Posterior vena cava (tissue), 2 donors: Measurements from ENCODE around the gene RIPOR3. TPM values are rescaled to one million over a fixed set of nuclear protein-coding genes. Genes with fewer than 3 reads are reported as not detected.
"Not testable (repeated sequence)": the region's sequence is repeated elsewhere in the genome, so short reads cannot be mapped to it uniquely, and the experiment has no call there.

Source experiments
- DNase-seq: peaks from one replicate; pipeline ENCODE4 v3.0.0-alpha.2; 2020; ENCODE audit warnings: low spot score
- intact Hi-C, 2 donors: fragments of 100-400 bp; cut with DNase I; formaldehyde crosslinking; loops; one replicate each; pipeline versions ENCODE4 v1.14.1 to v1.14.2; 2022 to 2023
- total RNA-seq, 2 donors: library from RNA; stranded (reverse); fragmentation: NEBNext Ultra II Directional; extraction: Animal tissue kit (Norgen Biotek cat#: 25700); gene quantifications; one replicate each; pipeline ENCODE4 v1.2.1, GENCODE V29; 2021
- donor health status: DM: yes; HTN: yes; CAD: no.
- donor health status: DM: yes; HTN: yes; CAD: no.

The RIPOR3 gene
- total RNA-seq, 2 donors from 2014 or later, result 10.6 to 11.2 TPM

DNA sequence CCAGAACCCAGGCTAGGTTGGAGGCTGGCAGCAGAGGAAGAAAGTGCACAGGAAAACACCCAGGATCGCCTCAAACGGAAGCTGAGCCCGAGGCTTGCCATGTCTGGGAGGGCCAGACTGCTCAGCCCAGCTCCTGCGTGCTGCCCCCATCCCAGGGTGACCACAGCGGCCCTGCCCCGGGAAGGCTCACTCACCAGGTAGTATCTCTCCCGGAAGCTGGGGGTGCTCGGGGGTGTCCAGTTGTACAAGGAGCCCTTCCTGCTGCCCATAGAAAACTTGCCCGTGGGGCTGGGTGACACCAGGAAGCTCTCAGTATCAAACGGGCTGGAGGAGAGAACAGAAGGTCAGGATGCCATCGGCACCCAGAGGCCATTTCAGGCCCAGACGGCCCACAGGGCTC is 86.9 kb downstream of the RIPOR3 start:
- DNase-seq, result no peak
- intact Hi-C loops, result no loop called here

DNA sequence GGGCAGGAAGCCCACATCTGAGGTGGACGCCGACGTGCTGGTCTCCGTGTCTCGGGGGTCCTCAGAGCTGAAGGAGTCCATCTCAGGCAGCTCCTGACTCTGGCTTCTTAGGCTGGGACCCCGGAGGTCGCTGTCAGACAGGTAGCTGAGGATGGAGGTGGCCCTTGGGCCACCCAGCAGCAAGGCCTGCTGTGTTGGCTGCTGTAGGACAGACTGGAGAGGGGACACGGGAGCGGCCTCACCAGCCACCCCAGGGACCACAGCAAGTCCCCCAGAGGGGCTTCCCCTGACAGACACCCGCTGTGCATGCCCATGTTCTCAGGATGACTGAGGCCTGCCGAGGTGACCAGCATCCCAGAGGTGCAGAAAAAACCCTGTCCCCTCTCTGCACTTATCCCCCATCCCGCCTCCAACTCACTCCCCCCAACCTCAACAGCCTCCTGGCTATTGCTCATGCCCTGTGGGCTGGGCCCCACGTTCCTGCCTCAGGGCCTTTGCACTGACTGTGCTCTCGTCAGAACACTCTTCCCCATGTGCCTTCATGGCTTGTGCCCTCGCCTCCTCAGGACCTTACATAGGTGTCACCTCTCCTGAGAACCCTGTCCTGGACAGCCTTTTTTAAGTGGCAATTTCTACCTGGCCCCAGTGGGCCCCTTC is 88.8 kb downstream of the RIPOR3 start:
- DNase-seq, result no peak
- intact Hi-C loops, result no loop called here

DNA sequence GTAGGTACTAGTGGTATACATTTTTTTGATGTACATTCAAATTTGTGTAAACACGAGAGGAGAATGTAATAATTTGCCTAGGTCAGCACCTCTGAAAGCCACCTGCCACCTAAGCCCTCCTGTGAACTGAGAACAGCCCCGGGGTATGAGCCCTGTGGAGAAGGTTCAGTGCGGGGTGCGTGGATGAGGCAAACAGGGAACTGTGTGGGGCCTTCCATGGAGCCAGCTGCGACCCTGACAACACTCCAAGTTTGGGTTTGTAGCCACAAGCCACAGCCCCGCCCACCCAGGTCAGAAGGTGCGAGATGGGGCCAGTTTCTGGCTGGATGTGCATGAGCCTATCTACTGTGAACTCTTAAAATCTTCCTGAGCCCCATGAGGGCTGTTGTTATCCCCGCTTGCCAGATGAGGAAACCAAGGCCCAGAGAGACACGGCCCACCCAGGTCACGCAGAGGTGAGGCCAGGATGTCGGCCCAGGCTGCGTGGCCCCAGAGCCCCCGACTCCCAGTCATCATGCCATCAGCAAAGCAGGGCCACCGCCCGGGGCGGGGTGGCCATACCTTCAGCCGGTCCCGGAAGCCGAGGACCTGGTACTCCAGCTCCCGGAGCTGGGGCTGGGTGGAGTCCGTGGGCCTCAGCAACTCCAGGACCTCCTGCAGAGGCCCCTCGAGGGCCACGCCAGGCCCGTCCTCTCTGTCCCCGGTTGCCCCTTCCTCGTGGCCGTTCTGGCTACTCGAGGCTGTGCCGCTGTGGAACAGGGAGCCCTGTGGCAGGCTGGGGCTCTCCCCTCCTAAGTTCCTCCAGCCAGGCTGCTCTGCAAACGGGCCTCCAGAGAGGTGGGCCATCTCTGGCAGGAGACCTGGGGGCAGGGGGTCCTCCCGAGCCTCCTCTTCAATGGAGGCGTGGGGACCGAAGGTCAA is 89.6 kb downstream of the RIPOR3 start:
- DNase-seq, result no peak
- intact Hi-C loops, result no loop called here

DNA sequence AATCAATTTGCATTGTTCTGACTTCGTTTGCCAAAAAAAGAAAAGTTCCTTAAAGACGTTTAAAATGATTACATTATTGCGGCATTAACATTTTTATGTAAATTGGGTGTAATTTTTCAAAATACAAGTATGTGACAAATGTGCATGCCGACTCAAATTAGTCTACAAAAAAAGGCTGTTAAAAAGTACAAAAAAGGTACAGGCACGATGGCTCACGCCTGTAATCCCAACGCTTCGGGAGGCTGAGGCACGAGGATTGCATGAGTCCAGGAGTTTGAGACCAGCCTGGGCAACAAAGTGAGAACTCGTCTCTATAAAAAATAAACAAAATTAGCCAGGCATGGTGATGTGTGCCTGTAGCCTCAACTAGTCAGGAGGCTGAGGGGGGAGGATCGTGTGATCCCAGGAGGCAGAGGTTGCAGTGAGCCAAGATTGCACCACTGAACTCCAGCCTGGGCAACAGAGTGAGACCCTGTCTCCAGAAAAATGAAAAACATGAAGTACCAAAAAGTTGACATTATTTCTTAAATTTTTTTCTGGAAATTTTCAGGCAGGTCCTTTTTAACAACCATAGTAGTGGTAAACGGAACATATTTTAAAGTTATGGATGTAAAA is 91.0 kb downstream of the RIPOR3 start:
- no peak for DNase-seq
- intact Hi-C loops, result no loop called here

DNA sequence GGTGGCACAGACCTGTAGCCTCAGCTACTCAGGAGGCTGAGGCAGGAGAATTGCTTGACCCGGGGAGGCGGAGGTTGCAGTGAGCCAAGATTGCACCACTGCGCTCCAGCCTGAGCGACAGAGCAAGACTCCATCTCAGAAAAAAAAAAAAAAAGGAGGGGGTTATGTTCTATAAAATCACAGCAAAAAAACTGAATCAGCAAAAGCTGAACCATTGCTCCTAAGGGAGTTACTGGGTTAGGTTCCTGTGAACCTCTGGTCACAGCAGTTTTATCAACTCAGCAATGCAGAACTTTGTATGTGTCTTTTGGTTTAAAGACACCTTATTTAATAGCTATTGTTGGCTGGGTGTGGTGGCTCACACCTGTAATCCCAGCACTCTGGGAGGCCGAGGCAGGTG is 92.6 kb downstream of the RIPOR3 start:
- intact Hi-C loops, DNase-seq: not testable (repeated sequence)

DNA sequence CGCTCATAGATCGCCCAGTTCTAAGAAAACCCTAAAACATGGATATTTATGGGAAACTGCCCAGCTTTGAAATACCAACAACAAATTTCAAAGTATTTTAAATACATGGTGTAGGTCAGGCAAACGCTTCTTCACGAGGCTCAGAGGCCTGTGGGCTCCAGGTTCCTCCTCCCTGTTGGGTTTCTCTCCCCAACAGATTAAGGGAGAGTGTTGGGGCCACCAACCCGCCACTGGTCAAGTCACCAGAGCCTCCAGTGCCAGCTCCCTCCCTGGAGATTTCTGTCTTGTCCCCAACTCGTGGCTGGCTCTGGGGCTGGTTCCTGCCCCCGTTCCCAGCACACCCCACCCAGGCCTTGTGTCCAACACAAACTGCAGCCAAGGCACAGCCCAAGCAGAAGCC is 93.3 kb downstream of the RIPOR3 start:
- DNase-seq, result no peak
- intact Hi-C loops, result no loop called here

DNA sequence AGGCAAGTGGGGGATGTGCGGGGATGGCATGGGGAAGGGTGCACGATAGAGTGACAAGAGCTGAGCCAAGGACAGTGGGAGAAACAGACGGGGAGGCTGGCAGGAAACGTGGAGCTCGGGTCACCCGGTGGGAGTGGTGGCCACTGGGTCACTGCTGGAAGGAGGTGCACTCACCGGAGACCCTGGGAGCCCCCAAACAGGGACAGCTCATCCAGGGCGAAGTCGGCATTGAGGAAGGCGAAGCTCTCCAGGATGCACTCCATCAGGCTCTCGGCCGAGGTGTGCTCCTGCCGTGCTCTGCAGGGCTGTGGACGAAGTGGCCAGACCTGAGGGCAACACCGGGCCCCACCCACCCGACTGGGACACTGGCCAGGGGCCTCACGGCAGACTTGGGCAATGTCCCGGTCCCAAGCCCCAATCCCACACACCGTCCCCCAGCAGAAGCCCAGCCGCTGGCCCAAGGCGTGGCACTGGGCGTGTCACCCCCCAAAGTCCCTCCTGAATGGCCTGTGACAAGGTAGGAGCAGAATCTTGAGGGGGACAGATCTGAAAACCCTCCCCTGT is 93.9 kb downstream of the RIPOR3 start:
- intact Hi-C loops, result no loop called here
- DNase-seq, result no peak

DNA sequence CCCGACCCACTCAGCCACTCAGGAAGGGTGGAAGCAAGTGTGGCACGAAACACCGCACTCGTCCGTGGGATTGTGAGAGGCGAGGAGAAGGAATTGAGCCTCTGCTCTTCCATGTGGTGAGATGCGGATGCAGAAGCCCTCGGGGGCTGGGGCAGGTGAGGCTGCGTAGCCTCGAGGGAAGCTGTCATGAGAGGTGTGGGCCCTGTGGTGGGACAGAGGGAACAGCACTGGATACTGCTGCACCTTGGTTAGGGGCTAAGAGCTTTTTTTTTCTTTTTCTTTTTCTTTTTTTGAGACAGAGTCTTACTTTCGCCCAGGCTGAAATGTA is 94.7 kb downstream of the RIPOR3 start:
- DNase-seq, result no peak
- intact Hi-C loops, result no loop called here

DNA sequence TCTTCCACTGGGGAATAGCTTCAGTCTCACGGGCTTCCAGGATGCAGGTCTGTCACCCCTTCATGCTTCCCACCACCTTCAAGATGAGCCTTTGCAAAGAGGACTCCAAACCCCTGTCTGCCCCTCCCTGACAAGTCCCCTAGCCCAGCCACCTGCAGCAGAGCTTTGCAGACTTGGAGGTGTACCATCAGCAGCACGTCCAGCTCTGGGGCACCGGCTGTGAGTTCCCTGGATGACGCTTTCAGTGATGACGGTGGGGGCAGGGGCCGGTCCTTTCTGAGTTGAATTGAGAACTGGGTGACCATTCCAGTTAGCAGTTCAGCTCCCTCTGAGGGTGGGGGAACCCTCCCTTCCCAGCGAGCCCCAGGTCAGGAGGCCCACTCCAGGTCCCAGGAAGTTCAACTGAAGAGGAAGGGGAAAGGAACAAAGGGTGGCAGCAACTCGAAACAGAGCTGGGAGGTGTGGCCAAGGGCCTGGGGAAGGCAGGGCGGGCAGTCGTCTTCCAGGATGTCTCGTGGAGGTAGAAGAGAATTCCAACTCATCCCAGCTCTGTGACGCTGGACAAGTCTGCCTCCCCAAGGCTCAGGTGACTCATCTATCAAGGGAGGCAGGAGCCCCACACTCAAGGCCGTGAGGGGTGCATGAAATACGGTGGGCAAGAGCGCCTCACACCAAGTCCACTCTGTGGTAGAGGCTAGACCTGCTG is 95.2 kb downstream of the RIPOR3 start:
- DNase-seq, result no peak
- intact Hi-C loops, result no loop called here

DNA sequence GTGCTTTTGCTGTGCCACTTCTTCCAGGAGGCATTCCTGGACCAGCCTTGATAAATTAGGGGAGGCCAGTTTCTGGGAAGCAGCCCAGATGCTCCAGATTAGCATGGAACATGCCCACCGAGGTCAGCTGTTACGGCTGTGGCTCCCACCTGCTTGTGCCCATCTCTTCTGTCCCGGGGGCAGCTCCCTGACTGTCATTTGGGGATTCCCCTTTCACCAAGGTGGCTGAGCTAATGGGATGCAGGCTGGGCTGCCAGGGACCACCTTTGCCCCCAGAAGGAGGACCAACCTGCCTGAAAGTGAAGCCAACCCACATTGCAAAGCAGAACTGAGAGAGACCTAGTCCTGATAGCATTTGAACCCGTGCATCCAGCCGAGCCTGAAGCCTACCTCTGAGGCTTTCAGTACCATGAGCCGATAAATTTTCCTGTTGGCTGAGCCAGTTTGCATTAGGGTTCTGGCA is 95.9 kb downstream of the RIPOR3 start:
- no peak for DNase-seq
- intact Hi-C loops, result no loop called here

DNA sequence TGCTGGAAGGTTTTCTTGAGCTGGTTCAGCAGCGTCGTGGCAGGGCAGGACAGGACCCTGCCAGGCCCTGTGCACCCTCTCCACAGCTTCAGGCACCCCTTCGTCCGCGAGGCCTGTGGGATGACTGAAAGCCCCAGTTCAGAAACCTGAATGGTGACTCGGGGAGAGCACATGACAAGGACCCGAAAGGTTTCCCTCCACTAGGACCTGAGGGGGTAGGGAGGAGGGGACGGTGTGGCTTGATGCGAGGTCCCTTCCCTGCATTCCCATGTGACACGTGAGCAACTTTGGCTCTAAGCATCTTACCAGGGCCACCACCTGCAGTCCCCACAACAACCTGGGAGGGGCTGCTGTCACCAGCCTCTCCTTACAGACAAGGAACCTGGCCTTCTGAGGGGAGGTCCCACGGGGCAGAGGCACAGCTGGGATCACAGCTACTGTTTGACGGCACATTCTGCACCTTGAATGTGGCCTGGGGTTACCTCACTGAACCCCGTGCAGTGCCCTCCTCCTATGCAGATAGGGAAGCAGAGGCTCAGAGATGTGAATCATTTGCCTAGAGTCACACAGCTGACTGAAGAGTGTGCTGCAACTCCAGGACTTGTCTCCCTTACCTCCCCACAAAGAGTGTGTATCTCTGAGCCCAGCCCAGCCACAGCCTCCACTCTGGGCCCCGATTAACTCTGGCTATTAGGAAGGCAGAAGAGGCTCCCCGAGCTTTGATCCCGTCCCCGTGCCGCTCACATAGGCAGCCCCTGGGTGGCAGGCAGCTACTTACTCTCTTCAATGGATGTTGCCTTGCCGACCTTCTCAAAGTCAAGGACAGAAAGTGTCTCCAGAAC is 96.5 kb downstream of the RIPOR3 start:
- intact Hi-C loops, result no loop called here
- DNase-seq, result no peak

DNA sequence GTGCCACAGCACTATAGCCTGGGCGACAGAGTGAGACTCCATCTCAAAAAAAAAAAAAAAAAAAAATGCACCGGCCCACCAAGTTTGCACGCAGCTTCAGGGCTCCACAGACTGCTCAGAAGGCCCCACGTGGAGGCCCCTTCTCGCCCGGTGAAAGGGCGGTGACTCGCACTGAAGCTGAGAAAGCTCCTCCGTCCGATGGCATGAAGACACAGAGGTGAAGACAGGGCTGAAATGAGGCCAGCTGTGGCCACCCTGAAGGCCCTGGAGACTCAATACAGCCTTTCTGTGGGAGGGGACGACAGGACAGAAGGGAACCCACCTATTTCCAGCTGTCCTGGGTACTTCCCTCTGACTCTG is 97.1 kb downstream of the RIPOR3 start:
- DNase-seq, result no peak
- intact Hi-C loops, result no loop called here

DNA sequence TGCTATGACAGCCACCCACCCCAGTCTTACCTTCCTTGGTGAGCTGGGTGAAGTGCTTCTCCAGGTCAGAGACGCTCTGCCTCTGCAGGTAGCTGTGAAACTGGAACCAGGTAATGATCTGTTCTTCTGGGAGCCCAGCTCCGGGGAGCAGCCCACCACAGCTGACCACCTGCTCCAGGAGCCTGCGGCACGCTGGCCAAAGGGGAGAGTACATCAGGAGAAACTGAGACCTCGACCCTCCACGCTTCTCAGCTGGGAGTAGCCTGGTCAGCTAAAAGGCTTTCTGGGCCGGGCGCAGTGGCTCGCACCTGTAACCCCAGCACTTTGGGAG is 98.4 kb downstream of the RIPOR3 start:
- no peak for DNase-seq
- intact Hi-C loops, result no loop called here

DNA sequence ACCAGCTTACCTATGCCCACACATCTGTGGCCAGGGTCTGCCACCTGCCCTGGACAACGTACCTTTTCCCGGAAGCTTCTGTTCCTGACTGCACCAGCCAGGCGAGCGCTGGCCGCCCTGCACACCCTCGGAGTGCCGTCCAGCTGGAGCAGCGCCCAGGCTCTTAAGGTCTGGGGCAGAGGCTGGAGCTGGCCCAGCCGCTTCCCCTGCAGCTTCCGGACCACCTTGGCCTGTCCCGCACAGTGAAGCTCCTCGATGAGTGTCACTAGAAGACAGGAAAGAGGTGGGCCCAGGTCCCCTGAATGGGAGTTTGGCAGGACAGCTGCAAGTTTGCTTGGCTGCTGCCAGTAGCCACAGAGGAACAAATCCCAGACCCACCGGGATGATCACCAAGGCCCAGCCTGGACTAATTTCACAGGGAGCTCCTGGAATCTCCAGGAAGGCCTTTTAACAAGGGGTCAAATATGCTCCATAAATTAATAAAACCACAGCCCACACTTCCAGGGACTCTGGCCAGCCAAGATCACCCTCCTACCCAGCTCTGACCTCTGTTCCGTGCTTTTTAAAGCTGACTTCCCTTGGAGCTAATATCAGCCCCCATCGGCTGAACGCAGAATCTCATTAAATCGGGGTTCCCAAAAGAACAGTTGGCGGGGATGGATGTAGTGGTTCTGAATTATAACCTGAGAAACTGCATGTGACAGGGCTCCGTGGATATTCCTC is 98.9 kb downstream of the RIPOR3 start:
- intact Hi-C loops, result no loop called here
- DNase-seq, result no peak

DNA sequence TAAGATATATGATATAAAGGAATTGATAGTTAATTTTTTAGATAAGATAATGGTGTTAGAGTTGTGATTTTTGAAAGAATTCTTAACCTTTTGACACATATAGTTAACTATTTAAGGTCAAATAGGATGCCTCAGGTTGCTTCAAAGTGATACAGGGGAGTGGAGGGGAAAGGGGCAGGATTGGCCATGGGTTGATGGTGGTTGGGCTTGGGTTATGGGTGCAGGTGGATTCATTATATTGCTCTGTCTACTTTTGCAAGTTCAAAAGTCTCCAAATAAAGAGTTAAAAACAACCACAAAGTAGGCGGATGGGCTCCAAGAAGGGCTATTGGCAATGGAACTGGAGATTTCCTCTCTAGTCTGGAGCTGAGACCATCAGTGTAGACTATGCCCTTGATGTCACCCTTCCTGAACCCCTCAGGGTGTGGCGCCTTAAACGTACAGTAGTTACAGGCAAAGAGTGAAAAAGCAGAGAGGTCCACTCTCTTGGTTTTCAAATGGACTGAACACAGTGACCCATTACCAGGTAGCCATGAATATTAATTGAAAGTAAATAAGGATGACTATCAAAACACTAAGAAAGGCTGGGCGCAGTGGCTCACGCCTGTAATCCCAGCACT is 100.0 kb downstream of the RIPOR3 start:
- intact Hi-C loops, result no loop called here
- DNase-seq, result no peak

DNA sequence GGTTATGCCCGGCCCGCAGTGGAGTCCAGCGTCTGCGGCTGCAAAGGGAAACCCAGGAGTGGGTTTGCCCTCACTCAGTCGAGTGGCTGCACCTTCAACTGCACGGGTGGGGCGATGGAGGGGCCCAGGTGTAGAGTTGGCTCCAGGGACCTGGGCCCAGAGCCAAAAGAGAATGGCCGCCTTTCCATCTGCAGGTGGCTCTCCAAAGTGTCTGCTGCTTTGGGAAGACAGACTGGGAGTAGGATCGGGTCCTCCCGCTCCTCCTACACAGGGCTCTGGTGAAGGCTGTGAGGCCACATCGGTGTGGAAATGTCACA is 101.0 kb downstream of the RIPOR3 start:
- DNase-seq, result no peak
- intact Hi-C loops, result no loop called here

DNA sequence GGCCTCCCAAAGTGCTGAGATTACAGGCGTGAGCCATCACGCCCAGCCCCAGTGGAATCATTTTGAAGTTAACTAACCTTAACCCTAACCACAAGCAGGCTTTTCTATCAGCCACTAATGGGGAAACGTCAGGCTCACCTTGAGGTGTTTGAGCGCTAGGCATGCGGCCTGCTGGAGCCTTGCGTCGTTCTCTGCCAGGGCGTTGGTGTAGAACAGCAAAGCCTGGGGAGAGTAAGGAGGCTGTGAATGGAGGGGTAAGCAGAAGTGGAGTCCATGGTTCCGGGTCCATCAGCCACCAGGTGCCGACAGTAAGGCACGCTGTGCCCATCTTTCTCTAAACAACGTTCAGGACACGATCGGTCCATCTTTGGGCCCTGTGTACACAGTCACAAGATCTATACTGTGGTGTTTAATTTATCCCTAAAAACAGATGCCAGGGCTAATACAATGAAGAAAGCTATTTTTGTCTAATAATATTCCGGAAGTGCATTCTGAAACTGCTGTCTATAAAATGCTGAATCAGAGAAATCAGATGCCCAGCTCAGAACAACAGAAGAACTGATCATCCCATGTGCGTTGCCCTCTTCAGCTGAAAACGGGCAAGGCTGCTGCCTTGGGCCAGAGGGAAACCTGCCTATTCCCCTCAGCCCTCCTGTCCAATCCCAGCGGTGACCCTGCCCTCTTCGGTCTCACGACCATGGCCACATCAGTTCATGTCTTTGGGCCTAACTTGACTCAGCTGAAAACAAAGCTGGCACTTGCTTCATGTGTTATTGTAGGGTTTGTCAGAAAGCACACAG is 101.6 kb downstream of the RIPOR3 start:
- intact Hi-C loops, result loop anchor here in 1 of 2 donors (5.0 kb wide), 1 partner anchor 158 kb away; no protein-coding TSS in a partner anchor
- no peak for DNase-seq
